HCT116 (cell line): ENCODE measurements around the gene CD72.

Experiments
- CTCF ChIP-seq, 3 experiments: fragments of 200-600 bp in 1 of 3; sonication (generic) in 1 of 3; IDR thresholded peaks in 2 of 3; conservative IDR thresholded peaks in 1 of 3; 2 replicates each; pipeline ENCODE4 v1.5.1; 2012 to 2017; ENCODE audit warnings: low read depth in 2 of 3, low read length in 2 of 3, antibody characterized with exemption in 1 of 3, borderline replicate concordance in 1 of 3, control low read depth in 1 of 3, mild to moderate bottlenecking in 1 of 3, mixed read lengths in 1 of 3, mixed run types in 1 of 3, moderate library complexity in 1 of 3; ENCODE audit not compliant: insufficient read depth in 1 of 3
- EZH2 ChIP-seq: fragments of 200-600 bp; sonication (generic); IDR thresholded peaks from 2 replicates; pipeline ENCODE4 v1.6.1; 2017; ENCODE audit warnings: antibody characterized with exemption, mixed run types
- JUND ChIP-seq: IDR thresholded peaks from 2 replicates; pipeline ENCODE4 v1.6.1; 2012
- POLR2A ChIP-seq: IDR thresholded peaks from 2 replicates; pipeline ENCODE4 v1.7.0; 2011; ENCODE audit warnings: borderline replicate concordance; ENCODE audit not compliant: insufficient read depth, insufficient read length; ENCODE audit errors: extremely low read depth
- POLR2AphosphoS5 ChIP-seq: IDR thresholded peaks from 2 replicates; pipeline ENCODE4 v1.6.1; 2011; ENCODE audit warnings: mild to moderate bottlenecking, low read depth, low read length, moderate library complexity
- ZNF274 ChIP-seq: fragments of 200-500 bp; sonication (Bioruptor generic); IDR thresholded peaks from 2 replicates; pipeline ENCODE4 v1.6.1; 2014; ENCODE audit warnings: mild to moderate bottlenecking, low read depth, low read length, inconsistent platforms

DNA sequence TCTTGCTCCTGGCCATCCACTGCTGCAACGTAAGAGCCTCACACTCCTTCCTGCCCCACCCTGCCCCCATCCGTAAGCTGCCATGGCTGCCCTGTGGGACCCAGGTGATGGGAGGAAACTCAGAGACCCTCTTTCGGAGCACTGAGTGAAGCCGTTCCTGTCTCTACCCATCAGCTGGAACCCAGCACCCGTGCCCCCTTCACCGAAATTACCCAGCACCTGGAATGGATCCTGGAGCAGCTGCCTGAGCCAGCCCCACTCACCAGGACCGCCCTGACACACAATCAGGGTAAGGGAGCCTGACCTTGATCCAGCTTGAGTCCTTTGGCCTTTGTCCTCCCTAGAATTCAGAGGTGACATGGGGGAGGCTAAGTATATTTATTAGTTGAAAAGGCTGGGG is 10.0 kb downstream of the CD72 start:
- no peak for TF ChIP-seq CTCF (IDR thresholded peaks at IDR 0.05 in 2 of 3, conservative IDR thresholded peaks at IDR 0.05 in 1 of 3; ENCODE audit: borderline replicate concordance in 1 of 3, insufficient read depth in 1 of 3, low read depth in 2 of 3, low read length in 2 of 3)
- TF ChIP-seq ZNF274, result no peak
- TF ChIP-seq JUND, result no peak
- TF ChIP-seq EZH2, result no peak
- TF ChIP-seq POLR2A, result no peak
- no peak for TF ChIP-seq POLR2AphosphoS5
